ENCODE results near the gene CFAP99. TPM values are rescaled to one million over a fixed set of nuclear protein-coding genes. Genes with fewer than 3 reads are reported as not detected.

CFAP99 gene
- total and polyA plus RNA-seq, 2 of the 4 experiments (the other 2 are of a cell fraction): not detected

GRCh38 chr4:2492970-2493369 is 74.2 kb downstream of the CFAP99 start:
- no TSS peak for BruUV-seq (replicated peaks)
- no peaks in the 10 kb centered on the region for H3K27me3 ChIP-seq (ENCODE audit: control insufficient read depth, insufficient read depth, low read length)
- dilution Hi-C loops (cut with HindIII; ENCODE audit: low sequenced_read_pairs, unreplicated experiment) (no loop called here), in situ Hi-C loops (cut with MboI; ENCODE audit: low sequenced_read_pairs) (no loop called here), intact Hi-C loops (cut with micrococcal nuclease) (no loop called here)
- no peak overlapping the region for H3K4me3 ChIP-seq (ENCODE audit: insufficient read depth, low read depth, low read length)
- no peak overlapping the region for H2BK20ac ChIP-seq (ENCODE audit: low read depth, low read length)
- DNase-seq (no peak), ATAC-seq (ENCODE audit: low read depth) (no peak)
- H3K27ac ChIP-seq (ENCODE audit: insufficient read depth, low read length): no peak overlapping the region
- ChIA-PET CTCF (no interaction called here), POLR2A (ENCODE audit: unreplicated experiment) (no interaction called here)
- peaks cover 5% of the 10 kb centered on the region for H3K4me1 ChIP-seq (ENCODE audit: control insufficient read depth, insufficient read depth, low read length)
- H3K36me3 ChIP-seq (ENCODE audit: control insufficient read depth, insufficient read depth, low read length): peaks cover 47% of the 10 kb centered on the region
- peak overlapping the region; percentile 21 for H2AFZ ChIP-seq (replicated peaks; ENCODE audit: low read length, poor library complexity)
- H4K20me1 ChIP-seq (ENCODE audit: insufficient read depth, low read length): peaks cover 67% of the 10 kb centered on the region
- H3K56ac ChIP-seq (ENCODE audit: extremely low read depth, insufficient read depth, low read length): no peak overlapping the region
- H2BK5ac ChIP-seq (ENCODE audit: low read depth, low read length, poor library complexity, severe bottlenecking): no peak overlapping the region
- H2BK15ac ChIP-seq (ENCODE audit: low read depth, low read length): no peak overlapping the region
- no peak overlapping the region for H3K4me2 ChIP-seq (ENCODE audit: low read depth, low read length)
- H4K91ac ChIP-seq (ENCODE audit: insufficient read depth, low read depth, low read length): no peak overlapping the region
- H2BK120ac ChIP-seq (ENCODE audit: low read depth, low read length): no peak overlapping the region
- H3K23ac ChIP-seq (ENCODE audit: low read depth, low read length): no peak overlapping the region
- H3K9ac ChIP-seq (ENCODE audit: low read depth, low read length): no peak overlapping the region
- H4K5ac ChIP-seq (ENCODE audit: low read depth, low read length): no peak overlapping the region
- no peak overlapping the region for H4K8ac ChIP-seq (ENCODE audit: low read depth in 2 of 2, low read length in 2 of 2)
- peaks cover 42 to 78% of the 10 kb centered on the region in 2 experiments for H3K79me1 ChIP-seq (ENCODE audit: low read depth in 1 of 2, low read length in 2 of 2)
- TF ChIP-seq RCOR1 (IDR thresholded peaks at IDR 0.05; ENCODE audit: insufficient replicate concordance, low read length): no peak
- TF ChIP-seq CEBPB (IDR thresholded peaks at IDR 0.05; ENCODE audit: low read depth, low read length): no peak
- TF ChIP-seq ELK1 (IDR thresholded peaks at IDR 0.05; ENCODE audit: borderline replicate concordance, low read depth, low read length): no peak
- no peak for TF ChIP-seq RFX5 (IDR thresholded peaks at IDR 0.05; ENCODE audit: low read depth, low read length)
- no peak for TF ChIP-seq FOS (IDR thresholded peaks at IDR 0.05; ENCODE audit: low read depth, low read length)
- TF ChIP-seq NFE2L2 (IDR thresholded peaks at IDR 0.05; ENCODE audit: low read depth, low read length): no peak
- TF ChIP-seq, protein P1, sequence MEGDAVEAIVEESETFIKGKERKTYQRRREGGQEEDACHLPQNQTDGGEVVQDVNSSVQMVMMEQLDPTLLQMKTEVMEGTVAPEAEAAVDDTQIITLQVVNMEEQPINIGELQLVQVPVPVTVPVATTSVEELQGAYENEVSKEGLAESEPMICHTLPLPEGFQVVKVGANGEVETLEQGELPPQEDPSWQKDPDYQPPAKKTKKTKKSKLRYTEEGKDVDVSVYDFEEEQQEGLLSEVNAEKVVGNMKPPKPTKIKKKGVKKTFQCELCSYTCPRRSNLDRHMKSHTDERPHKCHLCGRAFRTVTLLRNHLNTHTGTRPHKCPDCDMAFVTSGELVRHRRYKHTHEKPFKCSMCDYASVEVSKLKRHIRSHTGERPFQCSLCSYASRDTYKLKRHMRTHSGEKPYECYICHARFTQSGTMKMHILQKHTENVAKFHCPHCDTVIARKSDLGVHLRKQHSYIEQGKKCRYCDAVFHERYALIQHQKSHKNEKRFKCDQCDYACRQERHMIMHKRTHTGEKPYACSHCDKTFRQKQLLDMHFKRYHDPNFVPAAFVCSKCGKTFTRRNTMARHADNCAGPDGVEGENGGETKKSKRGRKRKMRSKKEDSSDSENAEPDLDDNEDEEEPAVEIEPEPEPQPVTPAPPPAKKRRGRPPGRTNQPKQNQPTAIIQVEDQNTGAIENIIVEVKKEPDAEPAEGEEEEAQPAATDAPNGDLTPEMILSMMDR (conservative IDR thresholded peaks at IDR 0.05; ENCODE audit: low read depth, low read length): no peak
- no peak for TF ChIP-seq POLR2A (IDR thresholded peaks at IDR 0.05; ENCODE audit: low read depth, low read length)
- TF ChIP-seq MAZ (IDR thresholded peaks at IDR 0.05; ENCODE audit: borderline replicate concordance, low read depth, low read length): no peak
- no peak for TF ChIP-seq SMC3 (IDR thresholded peaks at IDR 0.05; ENCODE audit: low read depth, low read length)
- TF ChIP-seq, protein P2, sequence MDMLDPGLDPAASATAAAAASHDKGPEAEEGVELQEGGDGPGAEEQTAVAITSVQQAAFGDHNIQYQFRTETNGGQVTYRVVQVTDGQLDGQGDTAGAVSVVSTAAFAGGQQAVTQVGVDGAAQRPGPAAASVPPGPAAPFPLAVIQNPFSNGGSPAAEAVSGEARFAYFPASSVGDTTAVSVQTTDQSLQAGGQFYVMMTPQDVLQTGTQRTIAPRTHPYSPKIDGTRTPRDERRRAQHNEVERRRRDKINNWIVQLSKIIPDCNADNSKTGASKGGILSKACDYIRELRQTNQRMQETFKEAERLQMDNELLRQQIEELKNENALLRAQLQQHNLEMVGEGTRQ (IDR thresholded peaks at IDR 0.05; ENCODE audit: low read depth, low read length): no peak
- no peak for TF ChIP-seq MXI1 (IDR thresholded peaks at IDR 0.05; ENCODE audit: borderline replicate concordance, low read depth, low read length)
- TF ChIP-seq BHLHE40 (IDR thresholded peaks at IDR 0.05; ENCODE audit: low read depth, low read length): no peak
- no peak for TF ChIP-seq RAD21 (IDR thresholded peaks at IDR 0.05; ENCODE audit: low read length)
- no peak overlapping the region for H3K14ac ChIP-seq (replicated peaks; ENCODE audit: low read depth, low read length)
- H3K4ac ChIP-seq (ENCODE audit: low read depth, low read length): no peak overlapping the region
- peaks cover 31% of the 10 kb centered on the region for H3K9me1 ChIP-seq (ENCODE audit: insufficient read depth, low read length)
- H2AK5ac ChIP-seq (ENCODE audit: low read depth, low read length): no peak overlapping the region
- no peaks in the 10 kb centered on the region for H3K9me3 ChIP-seq (ENCODE audit: control insufficient read depth, insufficient read depth, low read length)
- no peak overlapping the region for H2AK9ac ChIP-seq (replicated peaks; ENCODE audit: low read depth, low read length, poor library complexity)
- 100% methylated on average over 1 of the region's 1 CpG; no CpG with 5 or more reads in 1 of the 2 experiments for WGBS, 2 experiments (ENCODE audit: extremely low coverage in 2 of 2, insufficient read length in 1 of 2)
- H3K18ac ChIP-seq (ENCODE audit: low read depth, low read length): no peak overlapping the region

Measured in IMR-90 (cell line).